Smooth muscle cell (in vitro differentiated cells): ENCODE data around the gene SLC66A3. TPM values are rescaled to one million over a fixed set of nuclear protein-coding genes. Genes with fewer than 3 reads are reported as not detected.

Experiments
- polyA plus RNA-seq: library from polyadenylated mRNA; unstranded; fragments of >200 nt; fragmentation: Nextera tagmentation; extraction: Ambion mirVana; gene quantifications from 2 replicates; pipeline ENCODE4 v1.2.1, GENCODE V29; 2016
- total RNA-seq: library from RNA; depleted of rRNA; stranded (reverse); fragments of >200 nt; gene quantifications from 2 replicates; pipeline ENCODE4 v1.2.3, GENCODE V29; 2014

SLC66A3 gene
- total and polyA plus RNA-seq, 2 experiments from 2014 or later = 33.5 to 37.2 TPM

Other genes starting within 250 kb of the SLC66A3 start
- gene KCNF1, start 243.5 kb upstream of the SLC66A3 start, total RNA-seq = 0.13 TPM in 1 of 2 replicates, not detected in the other
- gene KCNF1, start 243.5 kb upstream of the SLC66A3 start, polyA plus RNA-seq = 0.55 TPM in 1 of 2 replicates, not detected in the other
- gene ROCK2, start 189.2 kb downstream of the SLC66A3 start, total RNA-seq = 45.5 and 56.2 TPM in 2 replicates
- 27.2 and 42.4 TPM in 2 replicates for gene ROCK2, start 189.2 kb downstream of the SLC66A3 start, polyA plus RNA-seq